CD4-positive, alpha-beta T cell treated with Interferon gamma for 1 hour (primary cell): Measurements from ENCODE around the gene KANSL1.

Experiments
- DNase-seq: peaks from one replicate; pipeline ENCODE4 v3.0.0-alpha.2; 2020

The KANSL1 gene

DNA sequence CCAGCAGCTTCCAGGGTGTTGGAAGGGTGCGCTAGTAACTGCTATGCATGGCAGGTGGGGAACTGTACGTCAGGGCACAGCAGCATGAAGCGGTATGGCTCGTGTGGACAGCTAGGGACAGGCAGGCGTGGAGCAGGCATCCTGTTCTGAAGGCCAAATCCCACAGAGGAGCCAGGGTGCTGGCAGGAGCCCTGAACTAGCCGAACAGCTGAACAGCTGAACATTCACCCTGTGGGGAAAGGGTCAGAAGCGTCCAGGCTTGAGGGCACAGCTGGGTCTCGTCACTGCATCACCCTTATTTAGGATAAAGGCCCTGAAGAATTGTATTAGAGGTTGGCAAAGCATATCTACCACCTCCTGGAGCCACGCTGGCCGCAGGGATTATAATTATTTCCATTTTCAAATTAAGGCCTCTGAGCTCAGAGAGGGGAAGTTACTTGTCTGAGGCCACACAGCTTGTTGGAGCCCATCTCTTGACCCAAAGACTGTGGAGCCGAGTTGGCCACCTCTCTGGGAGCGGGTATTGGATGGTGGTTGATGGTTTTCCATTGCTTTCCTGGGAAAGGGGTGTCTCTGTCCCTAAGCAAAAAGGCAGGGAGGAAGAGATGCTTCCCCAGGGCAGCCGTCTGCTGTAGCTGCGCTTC, 197.5 kb downstream of the KANSL1 start:
- no peak for DNase-seq

DNA sequence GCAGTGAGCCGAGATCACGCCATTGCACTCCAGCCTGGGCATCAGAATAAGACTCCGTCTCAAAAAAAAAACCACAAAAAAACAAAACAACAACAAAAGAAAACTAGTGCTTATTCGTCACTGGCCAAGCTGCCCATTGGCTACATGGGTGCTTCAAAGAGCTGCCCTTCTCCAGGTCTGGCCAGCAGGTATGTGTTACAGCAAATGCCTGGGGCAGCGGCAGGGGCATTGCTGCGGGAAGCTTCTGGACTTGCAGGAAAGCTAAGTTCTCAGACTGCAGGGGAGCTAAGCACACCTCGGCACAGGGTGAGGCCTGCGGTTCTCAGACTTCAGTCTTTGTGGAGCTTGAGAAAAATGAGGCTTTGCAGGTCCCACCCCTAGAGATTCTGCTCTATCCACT, 198.2 kb downstream of the KANSL1 start:
- DNase-seq = no peak

DNA sequence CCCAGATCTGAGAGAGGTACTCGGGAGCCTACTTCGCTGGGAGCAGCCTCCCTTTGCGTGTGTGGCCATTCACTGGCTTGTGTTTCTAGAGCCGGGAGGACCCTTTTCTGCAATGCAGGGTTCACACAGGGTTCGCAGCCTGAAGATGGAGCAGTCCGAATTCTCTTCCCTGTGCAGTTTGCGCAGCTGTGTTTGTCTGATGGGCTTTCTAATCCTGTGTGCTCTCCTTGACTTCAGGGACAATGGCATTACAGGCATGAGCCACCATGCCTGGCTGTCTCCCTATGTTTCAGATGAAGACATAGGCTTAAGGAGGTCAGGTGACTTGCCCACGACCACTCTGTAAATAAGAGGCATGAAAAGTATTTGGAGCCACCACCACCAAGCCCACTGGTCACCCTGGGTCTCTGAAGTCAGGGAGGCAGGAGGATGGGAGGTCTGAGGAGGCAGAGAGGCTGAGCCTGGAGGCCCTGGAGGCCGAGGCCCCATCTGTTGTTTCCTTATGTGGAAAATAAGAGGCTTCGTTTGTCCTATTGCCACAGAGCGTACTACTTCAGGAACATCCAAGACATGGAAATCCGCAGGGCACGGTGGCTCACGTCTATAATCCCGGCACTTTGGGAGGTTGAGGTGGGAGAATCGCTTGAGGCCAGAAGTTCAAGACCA, 199.1 kb downstream of the KANSL1 start:
- no peak for DNase-seq

DNA sequence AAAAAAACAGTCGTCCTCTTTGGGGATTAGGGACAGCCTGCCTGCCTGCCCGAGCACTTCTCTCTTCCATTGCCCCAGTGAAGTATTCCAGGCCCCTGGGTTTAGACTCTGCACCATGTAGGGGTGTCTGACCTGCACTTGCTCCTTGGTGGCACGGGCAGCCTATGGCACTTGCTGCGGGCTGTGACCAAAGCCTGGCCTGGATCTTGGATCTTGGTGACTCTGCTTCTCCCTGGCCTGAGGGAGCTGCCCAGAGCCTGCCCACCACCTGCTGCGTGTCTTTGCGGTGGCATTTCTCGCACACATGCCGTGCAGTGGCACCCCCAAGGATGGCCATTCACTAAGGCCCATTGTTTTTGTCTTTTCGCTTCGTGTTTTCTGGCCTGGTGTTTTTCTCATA, 200.3 kb downstream of the KANSL1 start:
- no peak for DNase-seq

DNA sequence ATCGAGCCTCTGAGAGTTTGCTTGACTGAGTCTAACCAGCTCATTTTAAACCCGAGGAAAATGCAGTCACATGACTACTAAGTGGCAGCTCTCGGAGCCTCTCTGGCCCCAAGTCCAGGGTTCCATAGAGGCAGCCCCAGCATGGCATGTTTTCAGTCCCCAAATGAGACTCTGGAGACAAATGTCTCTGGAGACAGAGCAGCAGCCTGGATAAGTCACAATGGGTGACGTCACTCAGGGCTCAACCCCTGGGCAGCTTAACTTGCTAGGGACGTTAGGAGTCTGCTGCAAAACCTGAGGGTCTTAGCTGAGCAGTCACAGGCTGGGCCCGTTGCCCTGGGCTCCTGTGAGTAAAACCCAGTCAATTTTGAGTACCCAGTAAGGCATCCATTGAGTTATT, 201.1 kb downstream of the KANSL1 start:
- DNase-seq = no peak

DNA sequence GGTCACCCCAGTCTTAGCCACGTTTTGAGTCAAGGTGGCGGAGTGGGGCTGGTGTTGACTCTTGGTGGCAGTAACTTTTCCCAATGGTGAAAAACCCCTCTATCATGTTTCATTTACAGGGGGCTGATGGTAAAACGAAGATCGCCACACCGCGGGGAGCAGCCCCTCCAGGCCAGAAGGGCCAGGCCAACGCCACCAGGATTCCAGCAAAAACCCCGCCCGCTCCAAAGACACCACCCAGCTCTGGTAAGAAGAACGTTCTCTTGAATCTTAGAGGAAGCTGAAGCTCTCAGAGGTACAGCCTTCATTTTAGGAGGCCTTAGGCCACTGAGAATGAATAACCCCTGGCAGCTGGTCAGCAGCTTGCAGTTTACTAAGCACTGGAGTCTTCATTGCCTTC, 201.9 kb downstream of the KANSL1 start:
- no peak for DNase-seq

DNA sequence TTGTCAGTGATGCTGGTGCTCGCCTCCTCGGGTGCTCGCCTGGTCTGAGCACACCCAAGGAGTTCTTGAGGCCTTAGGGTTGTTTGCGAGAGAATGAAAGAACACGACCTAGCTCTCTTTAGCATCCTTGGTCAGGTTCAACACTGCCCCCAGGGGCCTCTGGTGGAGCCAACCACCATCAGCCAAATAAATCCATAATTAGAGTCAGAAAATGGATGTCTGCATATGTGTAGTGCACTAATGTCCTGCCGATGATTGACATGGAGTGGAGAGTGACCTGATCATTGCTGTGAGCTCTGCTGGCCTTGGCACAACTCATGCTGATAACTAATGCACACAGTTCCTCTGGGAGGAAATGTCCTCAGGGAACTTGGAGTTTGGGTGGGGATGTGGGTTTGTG, 202.3 kb downstream of the KANSL1 start:
- no peak for DNase-seq

DNA sequence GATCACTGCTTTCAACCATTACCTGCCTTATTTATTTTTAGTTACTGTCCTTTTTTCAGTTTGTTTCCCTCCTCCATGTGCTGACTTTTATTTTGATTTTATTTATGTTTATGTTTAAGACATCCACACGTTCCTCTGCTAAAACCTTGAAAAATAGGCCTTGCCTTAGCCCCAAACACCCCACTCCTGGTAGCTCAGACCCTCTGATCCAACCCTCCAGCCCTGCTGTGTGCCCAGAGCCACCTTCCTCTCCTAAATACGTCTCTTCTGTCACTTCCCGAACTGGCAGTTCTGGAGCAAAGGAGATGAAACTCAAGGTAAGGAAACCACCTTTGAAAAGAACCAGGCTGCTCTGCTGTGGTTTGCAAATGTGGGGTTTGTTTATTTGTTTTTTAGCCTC, 203.5 kb downstream of the KANSL1 start:
- DNase-seq = no peak

DNA sequence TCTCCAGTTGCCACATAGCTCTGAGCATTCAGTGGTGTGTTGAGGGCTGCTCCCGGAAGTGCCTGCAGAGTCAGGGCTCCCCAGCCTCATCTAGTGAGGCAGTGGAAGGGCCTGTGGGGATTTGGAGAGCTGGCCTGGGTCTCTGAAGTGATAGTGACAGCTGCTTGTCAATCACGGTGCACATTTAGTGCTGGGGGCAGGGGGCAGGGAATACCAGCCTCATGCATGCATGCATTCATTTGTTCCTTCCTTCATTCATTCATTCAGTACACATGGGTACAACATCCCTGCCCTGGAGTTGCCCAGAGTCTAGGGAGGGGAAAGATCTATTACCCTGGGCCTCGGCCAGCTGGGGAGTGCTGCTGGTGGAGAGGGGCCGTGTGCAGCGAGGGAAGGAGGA, 205.5 kb downstream of the KANSL1 start:
- DNase-seq = no peak

DNA sequence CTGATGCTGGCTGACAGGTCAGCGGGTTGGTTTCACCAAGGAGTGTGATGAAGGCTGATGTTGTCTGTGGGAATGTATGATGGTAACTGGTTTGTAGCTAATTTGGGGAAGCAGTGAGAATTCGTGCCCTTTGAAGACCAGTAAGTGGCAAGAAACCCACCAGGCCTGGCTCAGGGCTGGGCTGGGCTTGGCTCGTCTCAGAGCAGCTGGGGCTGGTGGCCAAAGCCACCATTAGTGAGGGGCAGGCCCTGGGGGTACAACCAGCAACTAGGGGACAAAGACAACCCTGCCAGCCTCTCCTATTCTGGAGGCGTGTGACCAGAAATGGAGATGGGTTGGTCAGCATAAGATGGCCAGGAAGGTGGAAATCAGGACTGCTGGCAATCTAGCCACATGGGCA, 207.2 kb downstream of the KANSL1 start:
- no peak for DNase-seq

DNA sequence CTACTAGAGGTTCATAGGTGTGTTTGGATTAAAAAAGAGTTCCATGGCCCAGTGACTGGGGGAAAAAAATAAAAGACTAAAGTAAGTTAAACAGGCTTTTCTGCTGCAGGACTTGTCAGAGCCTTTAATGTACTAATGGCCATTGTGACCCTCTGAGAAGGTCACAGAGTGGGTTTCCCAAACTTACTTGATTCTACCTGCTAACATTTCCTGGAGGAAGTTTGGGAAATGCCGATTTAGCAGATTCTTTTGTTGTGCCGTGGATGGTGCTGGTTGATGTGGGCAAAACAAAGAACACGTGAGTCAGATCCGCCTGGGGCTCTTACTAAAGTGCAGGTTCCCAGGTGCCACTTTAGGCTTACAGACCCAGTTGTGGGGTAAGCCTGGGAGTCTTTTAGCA, 207.8 kb downstream of the KANSL1 start:
- DNase-seq = no peak

DNA sequence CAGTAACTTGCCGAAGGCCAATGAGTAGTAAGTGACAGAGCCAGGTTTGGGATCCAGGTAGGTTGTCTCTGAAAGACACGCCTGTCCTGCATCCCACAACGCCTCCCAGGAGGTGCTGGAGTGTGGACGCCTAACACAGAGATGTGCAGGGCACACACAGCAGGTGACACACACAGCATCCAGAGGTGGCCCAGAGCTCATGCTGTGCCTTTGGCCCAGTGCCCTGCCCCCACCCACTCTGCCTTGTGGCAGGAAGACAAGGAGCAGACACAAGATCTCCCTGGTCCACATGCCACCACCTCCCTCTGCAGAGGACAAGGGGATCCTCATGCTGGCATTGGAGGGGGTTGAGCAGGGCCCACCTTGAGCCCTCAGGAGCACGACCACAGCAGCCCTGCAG, 208.9 kb downstream of the KANSL1 start:
- no peak for DNase-seq

DNA sequence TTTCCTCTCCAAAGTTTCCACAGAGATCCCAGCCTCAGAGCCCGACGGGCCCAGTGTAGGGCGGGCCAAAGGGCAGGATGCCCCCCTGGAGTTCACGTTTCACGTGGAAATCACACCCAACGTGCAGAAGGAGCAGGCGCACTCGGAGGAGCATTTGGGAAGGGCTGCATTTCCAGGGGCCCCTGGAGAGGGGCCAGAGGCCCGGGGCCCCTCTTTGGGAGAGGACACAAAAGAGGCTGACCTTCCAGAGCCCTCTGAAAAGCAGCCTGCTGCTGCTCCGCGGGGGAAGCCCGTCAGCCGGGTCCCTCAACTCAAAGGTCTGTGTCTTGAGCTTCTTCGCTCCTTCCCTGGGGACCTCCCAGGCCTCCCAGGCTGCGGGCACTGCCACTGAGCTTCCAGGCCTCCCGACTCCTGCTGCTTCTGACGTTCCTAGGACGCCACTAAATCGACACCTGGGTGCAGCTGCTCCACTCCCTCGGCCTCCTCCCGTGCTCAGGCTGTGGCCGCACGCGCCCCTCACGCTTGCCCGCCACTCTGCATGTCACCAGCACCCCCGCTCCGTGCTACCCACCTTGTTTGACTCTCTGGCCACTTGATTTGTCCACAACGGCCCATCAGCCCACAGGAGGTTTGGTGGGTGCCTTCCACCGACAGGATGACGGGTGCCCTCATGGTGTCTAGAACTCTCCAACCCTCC, 209.5 kb downstream of the KANSL1 start:
- no peak for DNase-seq

DNA sequence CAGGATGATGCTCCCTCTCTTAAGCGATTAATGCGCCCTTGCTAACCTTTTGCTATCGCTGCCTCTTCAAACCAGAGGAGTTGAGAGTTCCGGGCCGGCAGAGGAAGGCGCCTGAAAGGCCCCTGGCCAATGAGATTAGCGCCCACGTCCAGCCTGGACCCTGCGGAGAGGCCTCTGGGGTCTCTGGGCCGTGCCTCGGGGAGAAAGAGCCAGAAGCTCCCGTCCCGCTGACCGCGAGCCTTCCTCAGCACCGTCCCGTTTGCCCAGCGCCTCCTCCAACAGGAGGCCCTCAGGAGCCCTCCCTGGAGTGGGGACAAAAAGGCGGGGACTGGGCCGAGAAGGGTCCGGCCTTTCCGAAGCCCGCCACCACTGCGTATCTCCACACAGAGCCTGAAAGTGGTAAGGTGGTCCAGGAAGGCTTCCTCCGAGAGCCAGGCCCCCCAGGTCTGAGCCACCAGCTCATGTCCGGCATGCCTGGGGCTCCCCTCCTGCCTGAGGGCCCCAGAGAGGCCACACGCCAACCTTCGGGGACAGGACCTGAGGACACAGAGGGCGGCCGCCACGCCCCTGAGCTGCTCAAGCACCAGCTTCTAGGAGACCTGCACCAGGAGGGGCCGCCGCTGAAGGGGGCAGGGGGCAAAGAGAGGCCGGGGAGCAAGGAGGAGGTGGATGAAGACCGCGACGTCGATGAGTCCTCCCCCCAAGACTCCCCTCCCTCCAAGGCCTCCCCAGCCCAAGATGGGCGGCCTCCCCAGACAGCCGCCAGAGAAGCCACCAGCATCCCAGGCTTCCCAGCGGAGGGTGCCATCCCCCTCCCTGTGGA, 210.2 kb downstream of the KANSL1 start:
- DNase-seq = no peak

DNA sequence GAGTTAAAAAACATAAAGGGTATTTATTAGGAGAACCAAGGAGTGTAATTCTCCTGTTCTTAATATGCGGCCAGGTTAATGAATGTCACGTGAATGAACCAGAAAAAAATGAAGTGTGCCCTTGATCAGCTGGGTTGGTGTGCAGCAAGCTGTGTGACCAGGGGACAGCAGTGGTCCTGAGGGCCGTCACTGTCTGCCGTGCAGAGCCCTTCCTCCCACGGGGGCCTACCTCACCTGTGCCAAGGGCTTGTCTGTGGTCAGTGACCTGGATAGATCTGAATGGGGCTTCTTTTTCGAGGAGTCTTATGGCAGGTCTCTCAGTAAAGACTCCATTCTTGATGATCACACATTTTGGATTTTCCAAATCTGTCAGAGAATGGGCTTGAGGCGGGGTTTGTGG, 211.9 kb downstream of the KANSL1 start:
- no peak for DNase-seq

DNA sequence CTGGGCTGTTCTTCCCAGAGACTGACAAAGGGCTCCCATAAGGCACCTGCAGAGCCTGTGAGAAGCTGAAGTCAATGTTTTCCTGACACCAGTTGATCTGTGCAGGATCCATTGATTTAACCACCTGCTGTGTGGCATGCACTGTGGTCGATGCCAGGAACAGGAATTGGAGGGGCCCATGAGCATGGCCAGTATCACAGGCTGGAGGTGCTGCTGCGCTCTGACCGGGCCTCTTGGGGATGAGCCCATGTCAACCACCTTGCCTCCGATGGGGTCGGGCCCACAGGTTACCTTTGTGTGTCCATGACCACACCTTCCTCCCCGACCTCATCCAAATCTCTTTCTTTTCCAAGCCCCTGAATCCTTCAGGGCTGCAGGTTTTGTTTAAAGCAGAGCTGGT, 212.4 kb downstream of the KANSL1 start:
- no peak for DNase-seq
